Raji (cell line): Measurements from ENCODE around the gene UAP1L1.
A peak's percentile ranks its signal among the peaks of the same experiment; 100 is the strongest.

Source experiments
- POLR2A ChIP-seq: IDR thresholded peaks from 2 replicates; pipeline ENCODE4 v1.6.1; 2011; ENCODE audit warnings: low read depth, low read length, control low read depth; ENCODE audit not compliant: insufficient read depth

The UAP1L1 gene

GRCh38 chr9:137126786-137127185, 49.5 kb downstream of the UAP1L1 start:
- no peak for TF ChIP-seq POLR2A

GRCh38 chr9:137127301-137128157, 50.2 kb downstream of the UAP1L1 start:
- TF ChIP-seq POLR2A: peak; percentile 50

DNA sequence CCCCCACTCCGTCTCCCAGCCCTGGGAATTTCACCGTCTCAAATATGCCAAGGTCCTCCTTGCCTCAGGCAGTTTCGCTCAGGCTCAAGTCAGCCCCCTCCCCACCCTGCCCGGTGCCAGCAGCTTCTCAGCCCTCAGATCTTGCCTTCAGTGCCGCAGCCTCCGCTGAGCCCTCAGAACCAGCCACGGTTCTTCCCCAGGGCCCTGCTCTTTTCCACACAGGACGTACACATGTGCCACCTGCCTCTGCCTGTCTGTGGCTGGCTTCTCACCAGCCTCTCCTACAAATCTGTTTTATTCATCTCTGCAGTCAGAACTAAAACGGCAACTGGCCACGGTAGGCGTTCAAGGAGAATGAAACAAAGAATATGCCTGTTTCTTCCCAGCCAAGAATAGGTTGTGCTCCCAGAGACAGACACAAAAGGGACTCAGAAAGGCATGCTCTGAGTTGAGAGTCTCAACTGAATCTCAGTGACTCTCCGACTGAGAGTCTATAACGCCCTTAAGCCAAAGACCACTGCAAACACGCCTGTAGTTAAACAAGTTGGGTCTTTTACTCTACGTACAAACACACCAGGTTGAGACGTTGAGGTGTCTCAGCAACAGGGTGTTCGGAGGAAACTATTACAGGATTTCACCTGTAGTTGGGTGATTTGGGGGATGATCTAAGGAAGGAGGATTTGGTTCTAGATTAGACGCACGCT, 51.0 kb downstream of the UAP1L1 start:
- no peak; the same call in 1 of the 2 replicates for TF ChIP-seq POLR2A

DNA sequence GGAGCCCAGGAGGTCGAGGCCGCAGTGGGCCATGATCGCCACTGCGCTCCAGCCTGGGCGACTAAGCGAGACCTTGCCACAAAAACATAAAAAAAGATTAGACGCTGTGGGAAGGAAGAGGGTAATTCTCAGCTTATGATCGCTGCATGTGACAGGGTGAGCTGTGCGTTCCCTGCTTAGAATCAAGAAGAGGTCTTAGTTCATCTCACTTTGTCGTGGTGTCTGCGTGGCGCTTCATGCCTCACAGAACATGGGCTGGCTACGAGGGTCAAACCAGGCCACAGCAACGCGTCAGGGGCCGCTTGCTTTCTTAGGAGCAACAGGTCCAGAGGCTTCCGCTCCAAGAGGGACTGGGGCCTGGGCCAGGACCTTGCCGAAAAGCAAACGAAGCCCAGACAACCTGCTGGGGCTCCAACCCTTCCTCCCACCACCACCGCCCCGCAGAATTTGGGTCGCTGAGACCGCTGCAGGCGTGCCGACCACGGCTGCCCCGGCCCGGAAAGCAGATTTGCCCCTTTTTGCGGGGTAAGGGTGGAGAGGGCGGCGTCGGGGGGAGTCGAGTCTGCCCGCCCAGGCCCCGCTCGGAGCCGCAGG, 51.6 kb downstream of the UAP1L1 start:
- no peak; the same call in 1 of the 2 replicates for TF ChIP-seq POLR2A

DNA sequence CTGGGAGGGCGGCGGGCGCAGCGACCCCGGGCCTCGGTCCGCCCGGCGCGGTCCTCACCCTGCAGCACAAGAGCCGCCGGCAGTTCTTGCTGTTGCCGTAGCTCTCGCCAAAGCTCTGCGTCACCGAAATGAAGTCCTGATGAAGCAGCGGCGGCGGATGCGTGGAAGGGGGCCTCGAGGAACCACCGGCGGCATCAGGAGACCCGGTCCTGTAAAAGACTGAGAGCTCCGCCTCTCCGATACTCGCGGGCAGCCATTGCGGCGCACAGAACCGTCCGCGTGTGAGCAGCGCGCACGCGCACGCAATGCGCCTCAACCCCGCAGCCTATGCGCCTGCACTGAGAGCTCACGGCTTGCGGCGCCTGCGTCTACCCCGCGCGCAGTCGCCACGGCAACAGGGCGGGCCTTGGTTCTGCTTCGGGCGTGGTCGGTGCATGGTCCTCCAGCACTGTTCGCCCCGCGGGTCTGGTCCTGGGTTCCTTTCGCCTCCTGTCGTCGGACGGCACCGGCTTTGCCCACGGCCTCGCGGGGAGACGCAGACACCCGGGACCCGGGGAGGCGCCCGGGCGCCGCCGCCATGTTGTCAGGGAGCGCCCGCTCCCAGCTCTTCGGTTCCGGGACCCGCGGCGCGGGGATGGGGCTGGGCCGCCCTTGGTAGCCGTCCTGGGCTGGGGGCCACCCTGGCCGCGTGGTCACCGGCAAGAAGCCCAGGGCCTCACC, 52.3 kb downstream of the UAP1L1 start:
- peak; percentile 98 for TF ChIP-seq POLR2A

DNA sequence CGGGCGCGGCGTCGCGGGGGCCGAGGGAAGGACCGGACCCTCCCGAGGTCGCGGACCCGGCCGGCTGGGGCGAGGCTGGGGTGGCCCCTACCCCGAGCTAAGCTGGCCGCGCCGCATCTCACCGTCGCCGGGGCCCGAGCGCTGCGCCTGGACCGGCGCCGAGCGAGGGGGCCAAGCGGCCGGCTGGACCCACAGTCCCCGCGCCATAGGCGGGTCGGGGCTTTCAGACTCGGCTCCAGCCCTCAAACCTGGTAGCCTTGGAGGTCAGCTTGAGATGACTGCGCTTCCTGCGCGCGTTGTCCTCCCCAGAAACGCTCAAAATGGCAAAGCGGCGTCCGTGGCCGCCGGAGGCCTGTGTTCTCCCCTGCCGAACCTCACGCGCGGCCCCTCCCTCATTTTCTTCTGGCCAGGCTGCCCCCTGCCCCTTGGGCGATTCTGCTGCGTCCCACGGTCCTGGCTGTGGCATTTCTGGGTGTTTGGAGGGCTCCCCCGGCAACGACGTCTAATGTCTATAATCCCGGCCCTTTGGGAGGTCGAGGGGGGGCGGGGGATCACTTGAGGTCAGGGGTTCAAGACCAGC, 52.9 kb downstream of the UAP1L1 start:
- TF ChIP-seq POLR2A: no peak
